ENCODE measurements around the gene WFS1. TPM values are rescaled to one million over a fixed set of nuclear protein-coding genes. Genes with fewer than 3 reads are reported as not detected.

WFS1 gene
- total RNA-seq, 1 experiment from 2014 or later, result 21.5 TPM

DNA sequence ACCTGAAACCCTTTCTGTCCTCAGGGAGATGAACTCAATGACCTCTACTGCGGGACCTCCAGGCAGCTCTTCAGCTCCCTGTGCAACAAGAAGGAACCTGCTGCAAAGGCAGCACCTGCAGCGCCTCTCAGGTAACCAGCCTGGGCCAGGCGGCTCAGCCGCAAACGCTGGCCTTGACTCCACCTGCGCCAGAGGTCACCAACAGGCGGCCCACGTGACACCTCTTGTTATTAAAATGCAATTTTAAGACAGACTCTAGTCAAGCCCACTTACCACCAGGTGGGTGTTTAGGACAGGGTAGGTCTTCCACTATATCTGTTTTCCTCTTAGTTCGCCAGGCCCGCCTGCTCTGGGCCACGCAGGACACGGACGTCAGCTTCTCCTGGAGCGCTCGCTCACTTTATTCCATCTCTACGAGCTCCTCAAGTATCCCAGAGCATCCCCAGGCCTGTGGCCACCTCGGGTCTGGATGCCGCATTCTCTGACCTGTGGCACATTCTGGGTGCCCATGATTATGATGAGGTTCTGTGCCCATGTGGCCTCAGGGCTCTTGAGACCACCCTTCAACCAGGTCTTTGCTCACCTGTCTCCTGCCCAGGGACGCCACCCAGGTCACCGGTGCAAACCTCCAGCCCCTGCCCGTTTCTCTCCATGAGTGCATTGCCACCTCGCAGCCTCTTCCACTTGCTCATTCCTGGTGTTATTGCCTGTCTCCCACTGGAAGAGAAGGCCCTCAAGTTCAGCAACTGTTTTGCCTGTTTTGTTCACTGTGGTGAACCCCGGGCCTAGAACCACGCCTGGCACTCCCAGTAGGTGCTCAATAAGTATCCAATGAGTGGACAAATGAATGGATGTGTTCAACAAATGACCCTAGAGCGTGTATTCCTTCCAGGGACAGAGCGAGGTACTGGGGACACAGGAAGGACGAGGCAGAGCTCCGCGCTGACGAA is 36.5 kb upstream of the WFS1 start:
- Histone ChIP-seq H3K4me3 (replicated peaks in 1 of 2; ENCODE audit: low read depth in 1 of 2, low read length in 2 of 2) (no peak overlapping the region), H3K9ac (ENCODE audit: low read length) (no peak overlapping the region), H3K4me1 (ENCODE audit: control insufficient read depth in 1 of 2, insufficient read depth in 2 of 2, low read length in 2 of 2) (no peaks in the 10 kb centered on the region), H3K36me3 (ENCODE audit: control insufficient read depth in 1 of 2, insufficient read depth in 2 of 2, low read length in 2 of 2) (no peaks in the 10 kb centered on the region), H3K9me2 (ENCODE audit: insufficient read depth) (no peaks in the 10 kb centered on the region), H2AFZ (ENCODE audit: low read depth, low read length, poor library complexity, severe bottlenecking) (no peak overlapping the region), H3K27me3 (ENCODE audit: insufficient read depth, low read length) (no peaks in the 10 kb centered on the region), H3K27ac (ENCODE audit: low read depth, low read length) (no peak overlapping the region), H3K79me2 (ENCODE audit: insufficient read depth, low read length) (no peaks in the 10 kb centered on the region), H3K9me3 (ENCODE audit: control insufficient read depth in 1 of 2, insufficient read depth in 1 of 2, low read depth in 1 of 2, low read length in 2 of 2) (no peaks in the 10 kb centered on the region), H3K4me2 (ENCODE audit: low read length) (no peak overlapping the region), H4K20me1 (ENCODE audit: insufficient read depth) (no peaks in the 10 kb centered on the region)
- DNase-seq (ENCODE audit: low read depth, low spot score) (no peak), ATAC-seq (no peak)
- ChIA-PET POLR2A (no interaction called here), CTCF (no interaction called here), RAD21 (ENCODE audit: low non-redundant PET in 1 of 2, low total read pairs in 2 of 2, uncharacterized antibody in 2 of 2, unreplicated experiment in 2 of 2) (no interaction called here)
- intact Hi-C loops (cut with micrococcal nuclease), result no loop called here
- BruUV-seq (replicated peaks), result no TSS peak
- TF ChIP-seq YY1 (IDR thresholded peaks at IDR 0.05; ENCODE audit: extremely low read depth, insufficient replicate concordance, low read depth, low read length), result no peak
- no peak for TF ChIP-seq ZFX (IDR thresholded peaks at IDR 0.05)
- TF ChIP-seq, protein P1, sequence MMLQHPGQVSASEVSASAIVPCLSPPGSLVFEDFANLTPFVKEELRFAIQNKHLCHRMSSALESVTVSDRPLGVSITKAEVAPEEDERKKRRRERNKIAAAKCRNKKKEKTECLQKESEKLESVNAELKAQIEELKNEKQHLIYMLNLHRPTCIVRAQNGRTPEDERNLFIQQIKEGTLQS (IDR thresholded peaks at IDR 0.05), result no peak
- no peak for TF ChIP-seq EZH2 (IDR thresholded peaks at IDR 0.05)
- TF ChIP-seq TCF7L2 (IDR thresholded peaks at IDR 0.05; ENCODE audit: borderline replicate concordance, extremely low read depth, insufficient read depth, insufficient read length), result no peak
- TF ChIP-seq, protein P2, sequence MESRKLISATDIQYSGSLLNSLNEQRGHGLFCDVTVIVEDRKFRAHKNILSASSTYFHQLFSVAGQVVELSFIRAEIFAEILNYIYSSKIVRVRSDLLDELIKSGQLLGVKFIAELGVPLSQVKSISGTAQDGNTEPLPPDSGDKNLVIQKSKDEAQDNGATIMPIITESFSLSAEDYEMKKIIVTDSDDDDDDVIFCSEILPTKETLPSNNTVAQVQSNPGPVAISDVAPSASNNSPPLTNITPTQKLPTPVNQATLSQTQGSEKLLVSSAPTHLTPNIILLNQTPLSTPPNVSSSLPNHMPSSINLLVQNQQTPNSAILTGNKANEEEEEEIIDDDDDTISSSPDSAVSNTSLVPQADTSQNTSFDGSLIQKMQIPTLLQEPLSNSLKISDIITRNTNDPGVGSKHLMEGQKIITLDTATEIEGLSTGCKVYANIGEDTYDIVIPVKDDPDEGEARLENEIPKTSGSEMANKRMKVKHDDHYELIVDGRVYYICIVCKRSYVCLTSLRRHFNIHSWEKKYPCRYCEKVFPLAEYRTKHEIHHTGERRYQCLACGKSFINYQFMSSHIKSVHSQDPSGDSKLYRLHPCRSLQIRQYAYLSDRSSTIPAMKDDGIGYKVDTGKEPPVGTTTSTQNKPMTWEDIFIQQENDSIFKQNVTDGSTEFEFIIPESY (IDR thresholded peaks at IDR 0.05; ENCODE audit: extremely low read depth, insufficient replicate concordance, low read length), result no peak
- TF ChIP-seq ELF1 (IDR thresholded peaks at IDR 0.05; ENCODE audit: borderline replicate concordance, low read depth), result no peak
- no peak for TF ChIP-seq SP1 (IDR thresholded peaks at IDR 0.05; ENCODE audit: low read depth)
- no peak for TF ChIP-seq CEBPB (IDR thresholded peaks at IDR 0.05; ENCODE audit: low read depth)
- TF ChIP-seq SRF (IDR thresholded peaks at IDR 0.05; ENCODE audit: low read depth), result no peak
- no peak for TF ChIP-seq ZNF274 (IDR thresholded peaks at IDR 0.05; ENCODE audit: low read depth, low read length)
- TF ChIP-seq, protein P3, sequence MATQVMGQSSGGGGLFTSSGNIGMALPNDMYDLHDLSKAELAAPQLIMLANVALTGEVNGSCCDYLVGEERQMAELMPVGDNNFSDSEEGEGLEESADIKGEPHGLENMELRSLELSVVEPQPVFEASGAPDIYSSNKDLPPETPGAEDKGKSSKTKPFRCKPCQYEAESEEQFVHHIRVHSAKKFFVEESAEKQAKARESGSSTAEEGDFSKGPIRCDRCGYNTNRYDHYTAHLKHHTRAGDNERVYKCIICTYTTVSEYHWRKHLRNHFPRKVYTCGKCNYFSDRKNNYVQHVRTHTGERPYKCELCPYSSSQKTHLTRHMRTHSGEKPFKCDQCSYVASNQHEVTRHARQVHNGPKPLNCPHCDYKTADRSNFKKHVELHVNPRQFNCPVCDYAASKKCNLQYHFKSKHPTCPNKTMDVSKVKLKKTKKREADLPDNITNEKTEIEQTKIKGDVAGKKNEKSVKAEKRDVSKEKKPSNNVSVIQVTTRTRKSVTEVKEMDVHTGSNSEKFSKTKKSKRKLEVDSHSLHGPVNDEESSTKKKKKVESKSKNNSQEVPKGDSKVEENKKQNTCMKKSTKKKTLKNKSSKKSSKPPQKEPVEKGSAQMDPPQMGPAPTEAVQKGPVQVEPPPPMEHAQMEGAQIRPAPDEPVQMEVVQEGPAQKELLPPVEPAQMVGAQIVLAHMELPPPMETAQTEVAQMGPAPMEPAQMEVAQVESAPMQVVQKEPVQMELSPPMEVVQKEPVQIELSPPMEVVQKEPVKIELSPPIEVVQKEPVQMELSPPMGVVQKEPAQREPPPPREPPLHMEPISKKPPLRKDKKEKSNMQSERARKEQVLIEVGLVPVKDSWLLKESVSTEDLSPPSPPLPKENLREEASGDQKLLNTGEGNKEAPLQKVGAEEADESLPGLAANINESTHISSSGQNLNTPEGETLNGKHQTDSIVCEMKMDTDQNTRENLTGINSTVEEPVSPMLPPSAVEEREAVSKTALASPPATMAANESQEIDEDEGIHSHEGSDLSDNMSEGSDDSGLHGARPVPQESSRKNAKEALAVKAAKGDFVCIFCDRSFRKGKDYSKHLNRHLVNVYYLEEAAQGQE (IDR thresholded peaks at IDR 0.05; ENCODE audit: low read depth), result no peak
- TF ChIP-seq EGR1 (IDR thresholded peaks at IDR 0.05; ENCODE audit: low read depth), result no peak
- no peak for TF ChIP-seq JUND (IDR thresholded peaks at IDR 0.05)
- TF ChIP-seq MAX (IDR thresholded peaks at IDR 0.05), result no peak

Measured in HCT116 (cell line).